ENCODE results near the gene PAQR4. TPM values are rescaled to one million over a fixed set of nuclear protein-coding genes. Genes with fewer than 3 reads are reported as not detected.

The PAQR4 gene
- total and polyA plus RNA-seq, 5 experiments from 2014 or later: 0.27 to 0.79 (median 0.44) TPM; not detected in 1

DNA sequence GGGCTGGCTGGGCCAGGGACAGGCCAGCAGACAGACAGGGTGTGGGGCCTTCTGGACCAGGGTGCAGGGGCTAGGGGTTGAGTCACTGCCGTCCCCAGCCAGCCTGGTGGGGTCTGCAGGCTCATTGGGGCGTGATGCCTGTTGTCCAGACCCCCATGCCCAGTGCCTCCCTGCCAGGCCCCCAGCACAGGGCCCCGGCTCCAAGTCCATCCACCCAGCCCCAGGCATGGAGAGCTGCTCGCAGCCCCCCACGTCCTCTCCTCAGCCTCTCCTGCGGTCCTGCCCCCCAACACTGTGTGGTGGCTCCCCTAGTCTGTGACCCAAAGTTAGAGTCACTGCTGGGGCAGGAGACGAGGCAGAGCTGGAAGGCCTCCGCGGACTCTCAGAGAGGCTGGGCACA, 18.1 kb downstream of the PAQR4 start:
- DNase-seq (no peak), ATAC-seq (no peak)
- no peaks in the 10 kb centered on the region for H3K36me3 Mint-ChIP-seq
- H3K4me1 Mint-ChIP-seq: peaks cover 0 to 9% (median 5%) of the 10 kb centered on the region in 4 donors
- H3K27me3 Mint-ChIP-seq: no peaks in the 10 kb centered on the region
- no peaks in the 10 kb centered on the region for H3K9me3 Mint-ChIP-seq
- H3K27ac Mint-ChIP-seq: no peak overlapping the region
- POLR2A ChIA-PET: no interaction called here
- no peak overlapping the region for H3K4me3 Mint-ChIP-seq

DNA sequence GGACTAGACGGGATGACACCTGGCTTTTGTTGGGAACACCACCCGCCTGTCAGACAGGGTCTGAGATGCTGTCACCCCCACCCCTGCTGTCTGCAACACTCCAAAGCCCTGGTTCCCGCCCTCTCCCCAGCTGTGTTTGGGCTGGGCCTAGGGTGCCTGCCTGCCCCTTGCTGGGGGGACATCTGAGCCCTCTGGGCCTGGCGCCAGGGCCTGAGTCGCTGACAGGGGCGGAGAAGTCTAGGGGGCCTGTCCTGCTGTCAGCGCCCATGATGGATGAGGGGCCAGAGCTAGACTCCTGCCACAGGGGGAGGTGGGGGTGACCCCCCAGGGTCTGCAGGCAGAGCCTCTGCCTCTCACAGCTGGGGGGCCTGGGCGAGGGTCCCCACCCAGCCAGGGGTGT, 18.7 kb downstream of the PAQR4 start:
- Mint-ChIP-seq H3K9me3 (no peaks in the 10 kb centered on the region), H3K36me3 (no peaks in the 10 kb centered on the region), H3K27me3 (no peaks in the 10 kb centered on the region), H3K27ac (no peak overlapping the region), H3K4me1 (peaks cover 0 to 7% (median 2%) of the 10 kb centered on the region in 4 donors), H3K4me3 (no peak overlapping the region)
- POLR2A ChIA-PET: no interaction called here
- DNase-seq: no peak
- ATAC-seq: no peak

DNA sequence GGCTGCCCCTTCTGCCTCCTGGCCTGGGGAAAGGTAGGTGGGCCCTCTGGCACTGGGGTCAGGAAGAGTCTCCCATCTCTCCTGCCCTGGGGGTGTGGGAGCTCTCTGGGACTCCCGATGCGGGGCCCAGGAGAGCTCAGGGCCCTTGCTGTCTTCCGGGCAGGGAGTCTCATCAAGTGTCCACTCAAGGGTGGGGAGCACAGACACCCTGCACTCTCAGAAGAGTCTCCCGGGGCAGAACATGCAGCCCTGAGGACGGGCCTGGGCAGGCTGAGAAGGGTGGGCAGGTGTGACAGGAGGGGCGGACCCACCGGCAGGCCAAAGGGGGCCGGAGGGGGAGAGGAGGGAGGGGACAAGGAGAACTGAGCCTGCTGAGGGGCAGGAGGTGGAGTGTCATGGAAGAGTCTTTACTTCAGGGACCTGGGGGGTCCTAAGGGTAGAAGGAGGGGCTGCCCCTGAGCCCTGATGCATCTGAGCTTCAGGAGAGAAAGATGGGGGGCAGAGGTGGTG, 19.5 kb downstream of the PAQR4 start:
- H3K27ac Mint-ChIP-seq: peak overlapping the region in 1 of 10 donors; percentile 18
- H3K4me3 Mint-ChIP-seq: no peak overlapping the region
- H3K4me1 Mint-ChIP-seq: peaks cover 0 to 4% (median 2%) of the 10 kb centered on the region in 4 donors
- POLR2A ChIA-PET: interaction anchor here (2.3 kb wide), 1 partner anchor 7 kb away, joined by 6 read pairs; no protein-coding TSS in a partner anchor
- no peaks in the 10 kb centered on the region for H3K36me3 Mint-ChIP-seq
- no peaks in the 10 kb centered on the region for H3K27me3 Mint-ChIP-seq
- ATAC-seq: no peak
- DNase-seq: no peak
- H3K9me3 Mint-ChIP-seq: no peaks in the 10 kb centered on the region

DNA sequence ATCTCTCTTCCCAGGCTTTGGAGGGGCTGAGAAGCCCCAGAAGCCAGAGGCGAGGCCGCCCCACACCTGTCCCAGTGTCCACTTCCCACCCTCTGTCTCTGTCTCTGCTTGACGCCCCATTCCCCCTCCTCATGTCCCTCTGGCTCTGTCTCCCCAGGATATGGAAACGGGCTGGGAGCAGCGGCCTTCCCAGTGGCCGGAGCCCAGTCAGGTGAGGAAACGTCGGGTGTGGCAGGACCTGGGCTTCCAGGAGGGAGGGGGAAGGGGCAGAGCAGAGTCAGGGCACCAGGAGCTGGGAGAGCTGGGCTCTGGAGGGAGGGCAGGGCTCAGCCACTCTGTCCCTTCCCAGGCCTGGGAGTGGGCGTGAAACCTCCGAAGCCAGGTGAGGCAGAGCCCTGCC, 21.7 kb downstream of the PAQR4 start:
- no peaks in the 10 kb centered on the region for H3K36me3 Mint-ChIP-seq
- POLR2A ChIA-PET: interaction anchor here (2.3 kb wide), 1 partner anchor 10 kb away, joined by 6 read pairs; no protein-coding TSS in a partner anchor
- no peaks in the 10 kb centered on the region for H3K4me1 Mint-ChIP-seq
- no peaks in the 10 kb centered on the region for H3K9me3 Mint-ChIP-seq
- DNase-seq: no peak
- H3K27ac Mint-ChIP-seq: no peak overlapping the region
- no peak for ATAC-seq
- H3K27me3 Mint-ChIP-seq: no peaks in the 10 kb centered on the region
- H3K4me3 Mint-ChIP-seq: no peak overlapping the region

DNA sequence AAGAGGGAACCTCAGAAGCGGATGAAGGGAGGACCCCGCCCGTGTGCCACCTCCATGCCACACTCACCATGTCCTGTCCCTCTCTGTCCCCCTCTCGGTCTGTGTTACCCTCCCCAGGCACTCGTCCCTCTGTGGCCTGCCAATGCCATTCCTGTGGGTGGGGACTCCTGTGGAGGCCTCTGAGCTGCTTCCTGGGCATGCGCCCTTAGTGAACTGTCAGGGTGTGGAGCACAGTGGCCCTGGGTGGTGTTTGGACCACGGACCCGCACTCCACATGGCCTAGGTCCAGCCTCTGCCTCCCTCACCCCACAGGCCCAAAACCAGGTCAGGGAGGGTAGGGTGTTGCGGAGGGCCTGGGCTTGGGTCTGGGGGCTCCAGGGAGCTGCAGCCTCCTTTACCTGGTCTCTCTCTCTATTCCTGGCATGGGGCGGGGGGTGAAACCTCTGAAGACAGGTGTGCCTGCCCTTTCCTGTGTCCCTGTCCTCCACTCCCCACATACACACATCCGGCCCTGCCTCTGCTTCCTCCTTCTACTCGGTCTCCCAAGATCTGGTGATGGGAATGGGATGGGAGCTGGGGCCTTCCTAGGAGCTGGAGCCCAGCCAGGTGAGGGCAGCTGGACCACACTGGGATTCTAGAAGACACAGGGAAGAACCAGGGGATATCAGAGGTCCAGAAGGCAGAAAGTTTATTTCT, 22.6 kb downstream of the PAQR4 start:
- H3K4me3 Mint-ChIP-seq: no peak overlapping the region
- H3K27me3 Mint-ChIP-seq: no peaks in the 10 kb centered on the region
- DNase-seq: no peak
- no peaks in the 10 kb centered on the region for H3K9me3 Mint-ChIP-seq
- POLR2A ChIA-PET: interaction anchor here (0.8 to 0.9 kb wide), 2 partner anchors 11 to 36 kb away, joined by 4 read pairs; no protein-coding TSS in a partner anchor
- H3K4me1 Mint-ChIP-seq: no peaks in the 10 kb centered on the region
- H3K27ac Mint-ChIP-seq: no peak overlapping the region
- H3K36me3 Mint-ChIP-seq: no peaks in the 10 kb centered on the region
- ATAC-seq: no peak

DNA sequence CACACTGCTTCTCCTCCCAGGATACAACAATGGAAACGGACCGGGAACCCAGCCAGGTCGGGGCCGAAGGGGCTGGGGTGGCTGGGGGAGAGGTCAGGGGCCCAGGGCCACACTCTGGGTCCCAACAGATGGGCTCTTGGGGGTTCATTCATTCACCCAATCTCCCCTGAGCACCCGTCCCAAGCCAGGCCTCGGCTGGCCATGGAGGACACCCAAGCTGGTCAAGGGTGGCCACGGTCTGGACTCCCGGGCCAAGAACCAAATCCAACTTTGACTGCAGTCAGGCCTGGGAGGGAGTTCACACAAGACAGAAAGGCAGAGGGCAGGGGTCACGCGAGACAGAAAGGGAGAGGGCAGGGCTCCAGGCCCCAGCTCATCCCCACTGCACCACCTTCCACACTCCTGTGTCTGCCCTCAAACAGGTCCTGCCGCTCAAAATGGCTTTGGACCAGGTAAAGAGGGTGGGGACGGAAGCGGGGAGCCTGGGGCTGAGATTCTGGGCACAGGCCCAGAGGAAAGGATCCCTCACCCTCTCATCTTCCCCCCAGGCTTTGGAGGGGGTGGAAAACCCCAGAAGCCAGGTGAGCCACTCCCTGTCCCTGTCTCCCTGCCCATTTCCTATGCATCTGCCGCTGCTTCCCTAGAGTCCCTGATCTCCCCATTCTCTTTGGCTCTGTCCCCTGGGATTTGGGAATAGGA, 23.4 kb downstream of the PAQR4 start:
- Mint-ChIP-seq H3K36me3 (no peaks in the 10 kb centered on the region), H3K4me1 (no peaks in the 10 kb centered on the region), H3K9me3 (no peaks in the 10 kb centered on the region), H3K27me3 (no peaks in the 10 kb centered on the region), H3K27ac (peak overlapping the region in 1 of 10 donors; percentile 43), H3K4me3 (no peak overlapping the region)
- no peak for DNase-seq
- POLR2A ChIA-PET: interaction anchor here (0.9 kb wide), 1 partner anchor 12 kb away, joined by 4 read pairs; no protein-coding TSS in a partner anchor
- ATAC-seq: no peak

DNA sequence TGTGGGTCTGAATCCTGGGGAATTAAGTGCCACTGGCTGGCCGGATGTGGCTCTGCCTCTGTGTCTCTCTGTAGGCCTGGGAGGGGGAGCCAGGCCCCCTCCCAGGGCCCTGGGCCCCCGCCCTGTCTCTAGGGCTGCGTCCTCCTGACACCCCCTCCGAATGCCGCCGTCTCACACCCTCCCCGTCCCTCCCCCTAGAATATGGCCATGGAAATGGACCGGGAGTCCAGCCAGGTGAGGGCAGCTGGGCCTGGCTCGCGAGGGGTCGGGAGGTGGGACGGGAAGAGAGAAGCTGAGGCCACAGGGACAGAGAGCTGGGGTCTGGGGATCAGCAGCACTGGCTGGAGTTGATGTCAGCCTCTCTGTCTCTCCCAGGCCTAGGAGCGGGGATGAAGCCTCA, 27.1 kb downstream of the PAQR4 start:
- ATAC-seq (no peak), DNase-seq (no peak)
- no peaks in the 10 kb centered on the region for H3K9me3 Mint-ChIP-seq
- H3K36me3 Mint-ChIP-seq: no peaks in the 10 kb centered on the region
- peaks cover 0 to 1% (median 0%) of the 10 kb centered on the region in 4 donors for H3K4me1 Mint-ChIP-seq
- peaks cover 0 to 17% (median 0%) of the 10 kb centered on the region in 5 donors for H3K27me3 Mint-ChIP-seq
- POLR2A ChIA-PET: no interaction called here
- no peak overlapping the region for H3K4me3 Mint-ChIP-seq
- no peak overlapping the region for H3K27ac Mint-ChIP-seq

DNA sequence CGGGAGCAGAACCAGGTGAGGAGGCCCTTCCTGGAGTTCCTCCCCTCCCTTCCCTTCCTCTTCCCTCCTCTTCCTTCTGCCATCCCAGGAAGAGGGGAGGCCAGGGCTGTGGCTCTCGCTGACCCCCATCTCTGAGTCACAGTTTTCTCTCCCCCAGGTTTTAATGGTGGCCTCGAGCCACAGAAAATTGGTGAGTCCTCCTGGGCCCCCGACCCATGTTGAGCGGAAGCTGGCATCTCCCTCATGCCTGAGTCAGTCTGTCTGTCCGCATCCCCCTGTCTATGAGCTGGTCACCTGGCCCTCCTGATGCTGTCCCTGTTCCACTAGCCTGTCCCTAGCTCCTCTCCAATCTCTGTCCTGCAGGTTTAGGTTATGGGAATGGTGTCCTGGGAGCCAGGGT, 30.8 kb downstream of the PAQR4 start:
- no peaks in the 10 kb centered on the region for H3K36me3 Mint-ChIP-seq
- peak overlapping the region in 1 of 10 donors; percentile 61 for H3K27ac Mint-ChIP-seq
- POLR2A ChIA-PET: interaction anchor here (1.1 kb wide), 1 partner anchor 20 kb away, joined by 3 read pairs; the partner anchor contains the start of gene PKMYT1
- peaks cover 1 to 5% (median 4%) of the 10 kb centered on the region in 4 donors for H3K4me1 Mint-ChIP-seq
- H3K27me3 Mint-ChIP-seq: peaks cover 0 to 17% (median 0%) of the 10 kb centered on the region in 5 donors
- H3K9me3 Mint-ChIP-seq: no peaks in the 10 kb centered on the region
- no peak for DNase-seq
- no peak overlapping the region for H3K4me3 Mint-ChIP-seq
- no peak for ATAC-seq

DNA sequence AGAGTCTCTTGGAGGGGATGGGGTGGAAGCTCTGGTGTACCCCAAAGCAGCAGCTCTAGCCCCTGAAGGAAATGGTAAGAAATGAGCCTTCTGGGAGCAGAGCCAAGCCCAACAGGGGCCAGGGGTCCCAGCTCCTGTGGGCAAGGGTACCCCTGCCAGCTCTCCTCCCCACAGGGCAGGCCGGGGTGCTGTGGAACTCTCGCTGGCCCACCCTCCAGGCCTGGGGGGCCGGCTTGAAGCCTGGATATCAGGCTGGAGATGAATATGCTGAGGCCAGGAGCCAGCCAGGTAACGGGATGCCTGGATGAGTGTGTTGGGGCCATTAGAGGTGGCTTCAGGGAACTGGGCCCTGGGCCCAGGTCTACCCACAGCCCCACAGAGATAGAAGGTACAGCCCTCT, 31.4 kb downstream of the PAQR4 start:
- no peaks in the 10 kb centered on the region for H3K9me3 Mint-ChIP-seq
- POLR2A ChIA-PET: interaction anchor here (0.6 to 1.1 kb wide), 2 partner anchors 10 to 20 kb away, joined by 3 to 4 read pairs; partner anchors contain the start of gene PKMYT1
- no peak overlapping the region for H3K4me3 Mint-ChIP-seq
- no peak for ATAC-seq
- peaks cover 1 to 7% (median 5%) of the 10 kb centered on the region in 4 donors for H3K4me1 Mint-ChIP-seq
- H3K36me3 Mint-ChIP-seq: no peaks in the 10 kb centered on the region
- no peak overlapping the region for H3K27ac Mint-ChIP-seq
- H3K27me3 Mint-ChIP-seq: peaks cover 0 to 17% (median 0%) of the 10 kb centered on the region in 5 donors
- DNase-seq: no peak

DNA sequence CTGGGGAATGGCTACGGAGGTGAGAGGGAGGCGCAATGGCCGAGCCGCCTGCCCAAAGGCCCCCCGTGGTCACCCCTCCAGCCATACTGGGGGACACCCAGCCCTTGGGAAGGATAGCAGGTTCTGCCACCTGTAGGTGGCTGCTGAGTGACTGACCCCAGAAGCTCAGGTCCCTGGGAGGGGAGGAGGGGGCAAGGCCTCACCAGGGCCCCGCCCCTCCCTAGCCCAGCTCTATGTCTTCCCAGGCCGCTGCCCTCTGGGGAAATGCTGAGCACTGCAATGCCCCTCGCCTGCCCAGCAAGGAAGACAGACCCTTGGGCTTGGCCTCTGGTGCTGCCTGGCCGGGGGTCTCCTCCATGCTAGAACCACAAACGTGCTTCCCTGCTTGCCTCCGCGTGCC, 32.2 kb downstream of the PAQR4 start:
- peaks cover 1 to 9% (median 5%) of the 10 kb centered on the region in 4 donors for H3K4me1 Mint-ChIP-seq
- ATAC-seq (no peak), DNase-seq (no peak)
- no peaks in the 10 kb centered on the region for H3K9me3 Mint-ChIP-seq
- H3K27me3 Mint-ChIP-seq: peaks cover 0 to 17% (median 1%) of the 10 kb centered on the region in 5 donors
- POLR2A ChIA-PET: interaction anchor here (1.3 kb wide), 1 partner anchor 128 kb away, joined by 3 read pairs; no protein-coding TSS in a partner anchor
- H3K36me3 Mint-ChIP-seq: no peaks in the 10 kb centered on the region
- H3K27ac Mint-ChIP-seq: no peak overlapping the region
- no peak overlapping the region for H3K4me3 Mint-ChIP-seq

DNA sequence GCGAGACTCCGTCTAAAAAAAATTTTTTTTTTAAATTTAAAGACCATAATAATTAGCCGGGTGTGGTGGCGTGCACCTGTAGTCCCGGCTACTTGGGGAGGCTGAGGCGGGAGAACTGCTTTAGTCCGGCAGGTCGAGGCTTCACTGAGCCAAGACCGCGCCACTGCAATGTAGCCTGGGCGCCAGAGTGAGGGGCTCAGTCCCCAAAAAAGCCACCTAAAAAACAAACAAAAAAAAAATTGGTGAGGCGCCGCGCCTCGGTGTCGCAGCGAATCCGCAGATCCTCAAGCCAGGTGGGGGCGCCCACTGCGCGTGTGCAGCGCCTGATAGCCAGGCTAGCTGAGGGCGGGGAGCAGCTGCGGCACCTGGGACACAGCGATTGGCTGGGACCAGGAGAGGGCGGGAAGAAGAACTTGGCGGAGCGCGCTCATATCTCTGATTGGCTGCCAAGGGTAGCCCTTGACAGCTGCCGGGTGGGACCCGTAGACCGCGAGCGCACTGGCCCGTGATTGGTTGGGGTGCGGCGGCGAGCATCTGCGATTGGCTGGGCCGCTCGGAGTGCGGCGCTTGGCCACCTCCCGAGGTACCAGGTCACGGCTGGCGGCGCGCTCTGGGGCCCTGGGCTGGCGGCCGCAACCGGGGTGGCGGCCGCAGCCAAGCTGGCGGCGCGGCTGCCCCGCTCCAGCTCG, 34.6 kb downstream of the PAQR4 start:
- DNase-seq (peak; percentile 85 to 98 (median 96)), ATAC-seq (peak; percentile 98 to 99)
- H3K27me3 Mint-ChIP-seq: peaks cover 0 to 17% (median 1%) of the 10 kb centered on the region in 5 donors
- peak overlapping the region in 2 of 10 donors; percentile 34 to 88 for H3K27ac Mint-ChIP-seq
- POLR2A ChIA-PET: interaction anchor here (0.8 to 10.1 kb wide), 5 partner anchors 10 to 279 kb away, joined by 3 to 170 read pairs (median 4); partner anchors contain the start of genes CLDN6, HCFC1R1, PKMYT1 and THOC6
- H3K4me3 Mint-ChIP-seq: peak overlapping the region; percentile 68 to 88 (median 80)
- H3K4me1 Mint-ChIP-seq: peaks cover 16 to 31% (median 28%) of the 10 kb centered on the region in 4 donors
- H3K36me3 Mint-ChIP-seq: no peaks in the 10 kb centered on the region
- H3K9me3 Mint-ChIP-seq: no peaks in the 10 kb centered on the region

DNA sequence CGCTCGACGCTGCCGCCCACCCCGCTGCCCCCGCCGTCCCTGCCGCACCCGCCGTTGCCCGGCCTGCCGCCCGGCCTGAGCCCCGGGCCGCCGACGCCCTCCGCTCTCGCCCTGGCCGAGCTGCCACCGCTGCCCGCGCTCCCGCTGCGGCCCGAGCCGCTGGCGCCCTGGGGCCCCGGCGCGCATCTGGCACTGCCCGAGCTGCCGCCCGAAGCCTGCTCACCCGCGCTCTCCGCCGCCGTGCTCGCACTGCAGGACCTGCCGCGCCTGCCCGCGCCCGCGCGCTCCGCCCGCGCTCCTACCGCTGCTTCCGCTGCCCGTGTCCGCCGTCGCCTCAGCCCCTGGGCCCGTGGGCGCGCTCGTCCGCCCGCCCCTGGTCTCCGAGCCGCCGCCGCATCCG, 35.2 kb downstream of the PAQR4 start:
- peaks cover 17 to 35% (median 30%) of the 10 kb centered on the region in 4 donors for H3K4me1 Mint-ChIP-seq
- no peaks in the 10 kb centered on the region for H3K9me3 Mint-ChIP-seq
- no peak for DNase-seq
- H3K27ac Mint-ChIP-seq: no peak overlapping the region
- H3K36me3 Mint-ChIP-seq: no peaks in the 10 kb centered on the region
- peak in 1 of 2 donors; percentile 14 for ATAC-seq
- H3K27me3 Mint-ChIP-seq: peaks cover 0 to 17% (median 1%) of the 10 kb centered on the region in 5 donors
- POLR2A ChIA-PET: interaction anchor here (0.8 to 10.1 kb wide), 5 partner anchors 10 to 279 kb away, joined by 3 to 170 read pairs (median 4); partner anchors contain the start of genes CLDN6, HCFC1R1, PKMYT1 and THOC6
- H3K4me3 Mint-ChIP-seq: peak overlapping the region in 1 of 10 donors; percentile 74

Measured in naive thymus-derived CD8-positive, alpha-beta T cell (primary cell).